Mesenchymal stem cell (in vitro differentiated cells and primary cell): ENCODE data around the gene ZNRF4.

ENCODE experiments used
- DNase-seq: peaks from one replicate; pipeline ENCODE4 v3.0.0-alpha.2; 2013
- H2AFZ ChIP-seq: one replicate; pipeline ENCODE4 v1.6.1; 2013; ENCODE audit warnings: low read depth, mild to moderate bottlenecking, control low read depth, inconsistent platforms, low read length, moderate library complexity
- H2AK5ac ChIP-seq: 2 replicates; pipeline ENCODE4 v1.6.1; 2013; ENCODE audit warnings: low read length, moderate library complexity, mild to moderate bottlenecking, inconsistent platforms; ENCODE audit not compliant: severe bottlenecking
- H2BK120ac ChIP-seq: one replicate; pipeline ENCODE4 v1.6.1; 2013; ENCODE audit warnings: low read depth, mild to moderate bottlenecking, inconsistent platforms, low read length, moderate library complexity
- H2BK12ac ChIP-seq, 2 experiments: one replicate each; pipeline ENCODE4 v1.6.1; 2013; ENCODE audit warnings: inconsistent platforms in 2 of 2, low read length in 2 of 2, mild to moderate bottlenecking in 2 of 2, moderate library complexity in 2 of 2, control low read depth in 1 of 2
- H2BK15ac ChIP-seq: one replicate; pipeline ENCODE4 v1.6.1; 2013; ENCODE audit warnings: mild to moderate bottlenecking, low read depth, inconsistent platforms; ENCODE audit not compliant: poor library complexity, severe bottlenecking
- H2BK5ac ChIP-seq: 2 replicates; pipeline ENCODE4 v1.6.1; 2013; ENCODE audit warnings: low read depth, mild to moderate bottlenecking, low read length, control low read depth, inconsistent platforms; ENCODE audit not compliant: poor library complexity, severe bottlenecking
- H3K14ac ChIP-seq, 2 experiments: one replicate each; pipeline ENCODE4 v1.6.1; 2013; ENCODE audit warnings: inconsistent platforms in 2 of 2, low read length in 2 of 2, control low read depth in 1 of 2, mild to moderate bottlenecking in 1 of 2, moderate library complexity in 1 of 2
- H3K18ac ChIP-seq, 2 experiments: one replicate each; pipeline ENCODE4 v1.6.1; 2013; ENCODE audit warnings: inconsistent platforms in 2 of 2, low read length in 2 of 2, control low read depth in 1 of 2, low read depth in 1 of 2, mild to moderate bottlenecking in 1 of 2
- H3K23ac ChIP-seq, 2 experiments: one replicate each; pipeline ENCODE4 v1.6.1; 2013; ENCODE audit warnings: inconsistent platforms in 2 of 2, low read length in 2 of 2, mild to moderate bottlenecking in 2 of 2, moderate library complexity in 2 of 2, control low read depth in 1 of 2
- H3K27ac ChIP-seq: 2 replicates; pipeline ENCODE4 v1.5.1; 2013; ENCODE audit warnings: mild to moderate bottlenecking, moderate library complexity, low read length, control low read depth, inconsistent platforms; ENCODE audit not compliant: poor library complexity, severe bottlenecking
- H3K27me3 ChIP-seq, 2 experiments: 2 replicates each; pipeline versions ENCODE4 v1.6.1 to v1.7.0; 2013; ENCODE audit warnings: low read length in 2 of 2, mild to moderate bottlenecking in 2 of 2, moderate library complexity in 2 of 2, control low read depth in 1 of 2, inconsistent platforms in 1 of 2; ENCODE audit not compliant: control insufficient read depth in 1 of 2, insufficient read depth in 1 of 2
- H3K36me3 ChIP-seq, 2 experiments: 2 replicates each; pipeline versions ENCODE4 v1.6.1 to v1.7.0; 2013; ENCODE audit warnings: low read length in 2 of 2, control low read depth in 1 of 2, inconsistent platforms in 1 of 2, low read depth in 1 of 2, mild to moderate bottlenecking in 1 of 2; ENCODE audit not compliant: insufficient read depth in 2 of 2, control insufficient read depth in 1 of 2
- H3K4ac ChIP-seq, 2 experiments: one replicate each; pipeline ENCODE4 v1.6.1; 2013; ENCODE audit warnings: inconsistent platforms in 2 of 2, low read length in 2 of 2, mild to moderate bottlenecking in 2 of 2, moderate library complexity in 2 of 2, control low read depth in 1 of 2, low read depth in 1 of 2
- H3K4me1 ChIP-seq: 2 replicates; pipeline ENCODE4 v1.6.1; 2013; ENCODE audit warnings: low read depth, low read length, control low read depth; ENCODE audit not compliant: control insufficient read depth, insufficient read depth
- H3K4me2 ChIP-seq: 2 replicates; pipeline ENCODE4 v1.6.1; 2013; ENCODE audit warnings: low read length, mild to moderate bottlenecking, inconsistent platforms; ENCODE audit not compliant: poor library complexity, severe bottlenecking
- H3K4me3 ChIP-seq, 2 experiments: 2 replicates each; pipeline versions ENCODE4 v1.5.1 to v1.7.0; 2013; ENCODE audit warnings: low read length in 2 of 2, mild to moderate bottlenecking in 2 of 2, control low read depth in 1 of 2, low read depth in 1 of 2; ENCODE audit not compliant: insufficient read depth in 1 of 2
- H3K79me1 ChIP-seq: replicated peaks from 2 replicates; pipeline ENCODE4 v1.6.1; 2013; ENCODE audit warnings: mild to moderate bottlenecking, control low read depth, low read length, inconsistent platforms; ENCODE audit not compliant: poor library complexity, severe bottlenecking
- H3K9ac ChIP-seq: 2 replicates; pipeline ENCODE4 v1.7.0; 2013; ENCODE audit warnings: mild to moderate bottlenecking, low read length, moderate library complexity
- H3K9me3 ChIP-seq: 2 replicates; pipeline ENCODE4 v1.7.0; 2013; ENCODE audit warnings: mild to moderate bottlenecking, low read length; ENCODE audit not compliant: control insufficient read depth
- H4K8ac ChIP-seq: one replicate; pipeline ENCODE4 v1.6.1; 2013; ENCODE audit warnings: inconsistent platforms, mild to moderate bottlenecking, low read length, moderate library complexity
- H4K91ac ChIP-seq: one replicate; pipeline ENCODE4 v1.6.1; 2013; ENCODE audit warnings: mild to moderate bottlenecking, low read length, inconsistent platforms
- WGBS: methylation state at CpG from one replicate; pipeline ENCODE4 v1.1.7; 2013; ENCODE audit warnings: mixed read lengths; 5-methylcytosine and 5-hydroxymethylcytosine counted together

The ZNRF4 gene

GRCh38 chr19:5457709-5458108 is 2.5 kb downstream of the ZNRF4 start:
- no peak overlapping the region for H4K8ac ChIP-seq
- H3K23ac ChIP-seq, result no peak overlapping the region
- no peak overlapping the region for H3K18ac ChIP-seq
- H3K14ac ChIP-seq, result no peak overlapping the region
- H2BK12ac ChIP-seq, result no peak overlapping the region
- no peak overlapping the region for H3K4me2 ChIP-seq
- no peak overlapping the region for H2AFZ ChIP-seq
- no peak overlapping the region for H3K4me3 ChIP-seq
- H3K27ac ChIP-seq, result no peak overlapping the region
- no peak for DNase-seq
- no peak overlapping the region for H4K91ac ChIP-seq
- no peak overlapping the region for H2BK5ac ChIP-seq
- peaks cover 4% of the 10 kb centered on the region for H3K9me3 ChIP-seq
- no peak overlapping the region for H2BK15ac ChIP-seq
- H2BK120ac ChIP-seq, result no peak overlapping the region
- H3K4me1 ChIP-seq, result peaks cover 2% of the 10 kb centered on the region
- peaks cover 8 to 27% of the 10 kb centered on the region in 2 experiments for H3K27me3 ChIP-seq
- no peak overlapping the region for H3K4ac ChIP-seq
- no peak overlapping the region for H2AK5ac ChIP-seq
- no peak overlapping the region for H3K9ac ChIP-seq
- WGBS, result 56% methylated on average over 9 of the region's 9 CpGs
- no peaks in the 10 kb centered on the region for H3K36me3 ChIP-seq
- H3K79me1 ChIP-seq, result no peaks in the 10 kb centered on the region

- Histone ChIP-seq H3K79me1 (no peaks in the 10 kb centered on the region), H3K23ac (no peak overlapping the region), H4K8ac (no peak overlapping the region), H3K9ac (no peak overlapping the region), H3K4ac (no peak overlapping the region), H3K4me1 (peaks cover 2% of the 10 kb centered on the region), H2BK15ac (no peak overlapping the region), H2BK5ac (no peak overlapping the region), H3K27me3 (peaks cover 8 to 29% of the 10 kb centered on the region in 2 experiments), H3K4me2 (no peak overlapping the region), H3K14ac (no peak overlapping the region), H3K4me3 (no peak overlapping the region), H3K27ac (no peak overlapping the region), H2AFZ (no peak overlapping the region), H2AK5ac (no peak overlapping the region), H4K91ac (no peak overlapping the region), H2BK120ac (no peak overlapping the region), H3K18ac (no peak overlapping the region), H3K36me3 (no peaks in the 10 kb centered on the region), H2BK12ac (no peak overlapping the region), H3K9me3 (no peaks in the 10 kb centered on the region)
- WGBS, result 88% methylated on average over 7 of the region's 7 CpGs
- DNase-seq, result no peak
These were observed 3.2 kb downstream of the ZNRF4 start for GRCh38 chr19:5458420-5458819.

- no peak overlapping the region for H3K4me2 ChIP-seq
- H3K18ac ChIP-seq, result no peak overlapping the region
- no peaks in the 10 kb centered on the region for H3K79me1 ChIP-seq
- peaks cover 2% of the 10 kb centered on the region for H3K4me1 ChIP-seq
- 91% methylated on average over 5 of the region's 6 CpGs for WGBS
- H2BK120ac ChIP-seq, result no peak overlapping the region
- H3K9ac ChIP-seq, result no peak overlapping the region
- H3K36me3 ChIP-seq, result no peaks in the 10 kb centered on the region
- no peak overlapping the region for H2AFZ ChIP-seq
- no peak overlapping the region for H2BK12ac ChIP-seq
- H3K9me3 ChIP-seq, result no peaks in the 10 kb centered on the region
- H3K27ac ChIP-seq, result no peak overlapping the region
- H2BK15ac ChIP-seq, result no peak overlapping the region
- no peak overlapping the region for H3K4ac ChIP-seq
- H2AK5ac ChIP-seq, result no peak overlapping the region
- H3K4me3 ChIP-seq, result no peak overlapping the region
- H3K27me3 ChIP-seq, result peaks cover 5 to 38% of the 10 kb centered on the region in 2 experiments
- no peak overlapping the region for H4K8ac ChIP-seq
- no peak for DNase-seq
- H2BK5ac ChIP-seq, result no peak overlapping the region
- H3K23ac ChIP-seq, result no peak overlapping the region
- H3K14ac ChIP-seq, result no peak overlapping the region
- H4K91ac ChIP-seq, result no peak overlapping the region
These were observed 4.1 kb downstream of the ZNRF4 start for GRCh38 chr19:5459360-5459759.

- Histone ChIP-seq H2BK12ac (no peak overlapping the region), H2BK5ac (no peak overlapping the region), H3K14ac (no peak overlapping the region), H3K27me3 (peaks cover 5 to 45% of the 10 kb centered on the region in 2 experiments), H3K4me2 (no peak overlapping the region), H2BK15ac (no peak overlapping the region), H3K9me3 (no peaks in the 10 kb centered on the region), H2AK5ac (no peak overlapping the region), H2BK120ac (no peak overlapping the region), H3K79me1 (no peaks in the 10 kb centered on the region), H2AFZ (no peak overlapping the region), H4K91ac (no peak overlapping the region), H3K4ac (no peak overlapping the region), H3K36me3 (no peaks in the 10 kb centered on the region), H3K4me3 (no peak overlapping the region), H3K18ac (no peak overlapping the region), H3K27ac (no peak overlapping the region), H3K23ac (no peak overlapping the region), H3K9ac (no peak overlapping the region), H3K4me1 (peaks cover 2% of the 10 kb centered on the region), H4K8ac (no peak overlapping the region)
- 77% methylated on average over 3 of the region's 3 CpGs for WGBS
- DNase-seq, result no peak
These were observed 5.5 kb downstream of the ZNRF4 start for GRCh38 chr19:5460748-5461147.
